PC-9 (cell line): ENCODE measurements around the gene GLYATL1.

Source experiments
- CTCF ChIP-seq: fragments of 200-600 bp; sonication (generic); conservative IDR thresholded peaks from 2 replicates; pipeline ENCODE4 v1.6.1; 2017; ENCODE audit warnings: mixed run types, antibody characterized with exemption, mild to moderate bottlenecking, moderate library complexity
- EZH2 ChIP-seq: fragments of 200-600 bp; sonication (generic); IDR thresholded peaks from 2 replicates; pipeline ENCODE4 v1.8.0; 2017; ENCODE audit warnings: antibody characterized with exemption, low read depth

- TF ChIP-seq CTCF, result no peak
- no peak for TF ChIP-seq EZH2
Observed at GRCh38 chr11:58998480-58999290, 59.4 kb downstream of the GLYATL1 start.
